OCI-LY1 (cell line): ENCODE results near the gene CSNK1E.

Experiments used
- CTCF ChIP-seq: fragments of 200-600 bp; sonication (generic), shearing (Covaris generic); IDR thresholded peaks from 2 replicates; pipeline ENCODE4 v1.5.1; 2017; ENCODE audit warnings: mild to moderate bottlenecking, antibody characterized with exemption, low read length, moderate library complexity, mixed read lengths
- EZH2 ChIP-seq: fragments of 200-600 bp; sonication (generic), shearing (Covaris generic); IDR thresholded peaks from 2 replicates; pipeline ENCODE4 v1.8.0; 2017; ENCODE audit warnings: borderline replicate concordance, mixed run types, mild to moderate bottlenecking, antibody characterized with exemption, low read length, moderate library complexity, mixed read lengths

- TF ChIP-seq CTCF (no peak), EZH2 (no peak)
Observed at GRCh38 chr22:38346506-38346905, 29.3 kb upstream of the CSNK1E start.
